ENCODE data around the gene ABI3BP. TPM values are rescaled to one million over a fixed set of nuclear protein-coding genes. Genes with fewer than 3 reads are reported as not detected.

Gene ABI3BP
- total RNA-seq, 6 experiments from 2014 or later: 1.5 to 4.9 (median 3.0) TPM

DNA sequence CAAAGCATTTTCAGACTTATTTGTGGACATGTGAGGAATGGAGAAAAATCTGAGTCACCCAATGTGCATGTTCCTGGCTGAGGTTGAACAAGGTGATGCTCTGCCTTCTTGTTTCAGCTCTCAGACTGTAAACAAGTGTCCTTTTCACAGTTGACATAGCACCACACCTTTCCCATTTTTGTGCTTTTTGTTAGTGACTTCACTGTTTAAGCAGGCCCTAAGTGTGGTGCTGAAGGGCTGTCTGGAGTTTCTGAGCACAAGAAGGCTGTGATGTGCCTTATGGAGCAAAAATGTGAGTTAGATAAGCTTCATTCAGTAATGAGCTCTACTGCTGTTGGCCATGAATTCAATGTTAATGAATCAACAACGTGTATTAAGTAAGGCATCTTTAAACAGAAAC, 20.4 kb downstream of the ABI3BP start:
- no peaks in the 10 kb centered on the region for H3K4me1 ChIP-seq
- DNase-seq: no peak
- no peak overlapping the region for H3K4me3 ChIP-seq
- no peaks in the 10 kb centered on the region for H3K9me3 ChIP-seq
- ATAC-seq: no peak
- intact Hi-C loops (cut with DNase I): no loop called here
- TF ChIP-seq, protein P1, sequence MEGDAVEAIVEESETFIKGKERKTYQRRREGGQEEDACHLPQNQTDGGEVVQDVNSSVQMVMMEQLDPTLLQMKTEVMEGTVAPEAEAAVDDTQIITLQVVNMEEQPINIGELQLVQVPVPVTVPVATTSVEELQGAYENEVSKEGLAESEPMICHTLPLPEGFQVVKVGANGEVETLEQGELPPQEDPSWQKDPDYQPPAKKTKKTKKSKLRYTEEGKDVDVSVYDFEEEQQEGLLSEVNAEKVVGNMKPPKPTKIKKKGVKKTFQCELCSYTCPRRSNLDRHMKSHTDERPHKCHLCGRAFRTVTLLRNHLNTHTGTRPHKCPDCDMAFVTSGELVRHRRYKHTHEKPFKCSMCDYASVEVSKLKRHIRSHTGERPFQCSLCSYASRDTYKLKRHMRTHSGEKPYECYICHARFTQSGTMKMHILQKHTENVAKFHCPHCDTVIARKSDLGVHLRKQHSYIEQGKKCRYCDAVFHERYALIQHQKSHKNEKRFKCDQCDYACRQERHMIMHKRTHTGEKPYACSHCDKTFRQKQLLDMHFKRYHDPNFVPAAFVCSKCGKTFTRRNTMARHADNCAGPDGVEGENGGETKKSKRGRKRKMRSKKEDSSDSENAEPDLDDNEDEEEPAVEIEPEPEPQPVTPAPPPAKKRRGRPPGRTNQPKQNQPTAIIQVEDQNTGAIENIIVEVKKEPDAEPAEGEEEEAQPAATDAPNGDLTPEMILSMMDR (IDR thresholded peaks at IDR 0.05): no peak
- TF ChIP-seq POLR2A (IDR thresholded peaks at IDR 0.05): no peak
- H3K27ac ChIP-seq: no peak overlapping the region
- WGBS (ENCODE audit: insufficient coverage, low coverage, low lambda C conversion rate, missing lambda C conversion rate): 6% methylated on average over 1 of the region's 1 CpG
- no peaks in the 10 kb centered on the region for H3K27me3 ChIP-seq
- no peaks in the 10 kb centered on the region for H3K36me3 ChIP-seq

DNA sequence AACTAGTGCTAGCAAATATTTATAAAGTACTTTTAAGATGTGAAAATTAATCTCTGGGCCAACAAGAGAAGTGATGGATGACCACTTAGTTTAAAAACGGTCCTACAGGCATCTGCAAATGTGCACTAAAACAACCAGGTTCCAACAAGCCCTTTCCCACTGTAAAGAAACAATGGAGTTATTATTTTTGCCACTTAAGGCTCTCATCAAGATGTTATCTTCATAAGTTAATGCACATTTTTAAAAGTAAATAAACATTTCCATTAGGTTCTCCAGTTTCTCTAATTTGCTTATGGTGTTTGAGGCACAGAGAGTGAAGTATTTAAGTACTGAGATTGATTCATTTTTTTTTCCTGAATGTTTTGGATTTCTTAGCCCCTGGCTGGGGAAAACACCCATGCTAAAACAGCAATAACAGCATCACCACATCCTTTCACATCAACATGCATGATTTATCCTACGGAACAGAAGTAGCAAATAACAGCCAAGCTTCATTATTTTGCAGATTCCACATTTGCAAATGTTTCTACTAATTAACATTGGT, 20.8 kb downstream of the ABI3BP start:
- 45% methylated on average over 2 of the region's 2 CpGs for WGBS (ENCODE audit: insufficient coverage, low coverage, low lambda C conversion rate, missing lambda C conversion rate)
- ATAC-seq (no peak), DNase-seq (no peak)
- Histone ChIP-seq H3K4me3 (no peak overlapping the region), H3K36me3 (no peaks in the 10 kb centered on the region), H3K4me1 (no peaks in the 10 kb centered on the region), H3K27ac (no peak overlapping the region), H3K9me3 (no peaks in the 10 kb centered on the region), H3K27me3 (no peaks in the 10 kb centered on the region)
- intact Hi-C loops (cut with DNase I): no loop called here
- TF ChIP-seq POLR2A (IDR thresholded peaks at IDR 0.05): no peak
- TF ChIP-seq, protein P1 (IDR thresholded peaks at IDR 0.05): no peak

DNA sequence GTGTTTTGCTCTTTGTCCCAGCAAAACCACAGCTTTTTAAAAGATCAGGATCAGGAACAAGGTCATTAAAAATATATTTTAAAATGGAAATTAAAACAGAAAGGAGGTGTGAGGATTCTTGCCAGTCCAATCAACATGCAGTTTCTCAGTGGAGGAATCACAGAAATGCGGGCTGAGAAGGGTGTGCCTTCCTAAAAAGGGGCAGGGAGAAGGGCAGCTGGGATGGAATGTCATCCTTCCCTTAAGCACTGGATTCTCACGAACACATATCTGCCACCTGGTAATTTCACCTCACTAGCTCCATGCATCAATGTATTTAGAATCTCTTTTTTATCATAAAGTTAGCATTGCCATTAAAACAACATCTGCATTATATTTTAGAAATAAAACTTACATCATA, 21.4 kb downstream of the ABI3BP start:
- Histone ChIP-seq H3K27me3 (no peaks in the 10 kb centered on the region), H3K36me3 (no peaks in the 10 kb centered on the region), H3K27ac (no peak overlapping the region), H3K4me1 (no peaks in the 10 kb centered on the region), H3K9me3 (no peaks in the 10 kb centered on the region), H3K4me3 (no peak overlapping the region)
- DNase-seq (no peak), ATAC-seq (no peak)
- intact Hi-C loops (cut with DNase I): no loop called here
- WGBS (ENCODE audit: insufficient coverage, low coverage, low lambda C conversion rate, missing lambda C conversion rate): 33% methylated on average over 2 of the region's 2 CpGs
- TF ChIP-seq, protein P1 (IDR thresholded peaks at IDR 0.05): no peak
- TF ChIP-seq POLR2A (IDR thresholded peaks at IDR 0.05): no peak

DNA sequence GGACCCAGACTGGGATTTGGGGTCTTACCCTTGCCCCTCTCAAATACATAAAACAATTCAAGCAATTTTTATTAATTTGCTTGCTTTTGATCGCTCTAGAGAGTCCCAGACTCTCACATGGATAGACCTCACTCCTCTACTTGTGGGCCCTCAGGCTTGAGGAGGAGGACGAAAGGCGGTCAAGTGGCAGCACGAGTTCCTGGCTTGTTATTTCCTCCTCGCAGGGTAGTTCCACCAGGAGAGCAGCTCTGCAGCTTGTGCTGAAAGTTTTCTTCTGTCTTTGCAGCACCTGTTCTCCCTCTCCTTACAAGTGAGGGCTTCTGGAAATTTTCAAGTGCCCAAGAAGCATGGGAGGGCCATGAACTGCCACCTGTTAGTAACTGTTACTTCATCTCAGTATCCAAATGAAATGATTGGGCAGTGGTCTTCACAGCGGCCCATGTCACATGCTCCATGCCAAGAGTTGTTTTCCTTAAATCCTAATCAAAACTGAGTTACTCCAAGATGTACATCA, 22.7 kb downstream of the ABI3BP start:
- H3K9me3 ChIP-seq: no peaks in the 10 kb centered on the region
- intact Hi-C loops (cut with DNase I): no loop called here
- DNase-seq: no peak
- H3K4me3 ChIP-seq: no peak overlapping the region
- H3K4me1 ChIP-seq: no peaks in the 10 kb centered on the region
- H3K27me3 ChIP-seq: no peaks in the 10 kb centered on the region
- no peak overlapping the region for H3K27ac ChIP-seq
- no peaks in the 10 kb centered on the region for H3K36me3 ChIP-seq
- 72% methylated on average over 6 of the region's 6 CpGs for WGBS (ENCODE audit: insufficient coverage, low coverage, low lambda C conversion rate, missing lambda C conversion rate)
- ATAC-seq: no peak
- no peak for TF ChIP-seq POLR2A (IDR thresholded peaks at IDR 0.05)
- TF ChIP-seq, protein P1 (IDR thresholded peaks at IDR 0.05): no peak
